GM23248 (cell line): ENCODE measurements around the gene CEP295NL.

Source experiments
- EZH2 ChIP-seq: fragments of 200-600 bp; sonication (generic); IDR thresholded peaks from 2 replicates; pipeline ENCODE4 v1.6.1; 2018; ENCODE audit warnings: antibody characterized with exemption, mild to moderate bottlenecking; ENCODE audit not compliant: insufficient read depth, poor library complexity, severe bottlenecking
- EZH2phosphoT487 ChIP-seq: fragments of 200-600 bp; sonication (generic); IDR thresholded peaks from 2 replicates; pipeline ENCODE4 v1.6.1; 2018; ENCODE audit warnings: antibody characterized with exemption, moderate library complexity, mild to moderate bottlenecking, low read depth; ENCODE audit not compliant: insufficient read depth

DNA sequence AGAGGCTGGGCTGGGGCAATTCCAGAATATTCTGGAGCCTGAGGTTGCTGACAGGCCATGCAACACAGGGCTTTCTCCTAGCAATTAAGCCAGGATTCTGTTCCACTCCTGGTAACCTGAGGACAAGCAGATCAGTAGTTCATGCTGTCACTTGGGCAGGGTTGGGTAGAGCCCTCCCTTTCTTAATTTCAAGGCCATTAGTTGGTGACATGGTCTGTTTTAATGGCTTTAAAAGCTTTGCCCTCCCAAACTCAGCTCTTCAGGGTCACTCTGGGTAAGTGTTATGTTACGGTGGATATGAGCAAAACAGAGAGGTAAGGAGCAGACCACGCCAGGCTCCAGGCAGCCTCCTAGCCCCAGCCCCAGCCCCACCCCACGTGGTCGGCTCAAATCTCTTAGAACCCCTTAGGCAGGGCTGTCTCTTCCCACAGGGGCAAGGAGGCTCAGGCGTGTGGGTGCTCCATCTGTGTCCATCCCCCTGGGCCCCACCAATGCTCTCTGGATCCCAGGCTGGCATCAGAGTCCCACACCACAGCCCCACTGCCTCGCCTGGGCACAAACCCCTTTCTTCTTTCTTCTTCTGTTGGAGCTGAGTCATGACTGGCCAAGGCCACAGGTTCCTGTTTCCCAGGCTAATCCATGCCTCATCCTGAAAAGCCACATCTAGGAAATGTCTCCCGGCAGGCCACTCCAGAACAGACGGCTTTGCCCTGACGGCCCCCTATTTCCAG is 27.5 kb downstream of the CEP295NL start:
- no peak for TF ChIP-seq EZH2
- TF ChIP-seq EZH2phosphoT487 = no peak
